ENCODE measurements around the gene RASGRF2.
"Not testable (repeated sequence)": the region's sequence is repeated elsewhere in the genome, so short reads cannot be mapped to it uniquely, and the experiment has no call there.

The RASGRF2 gene

GRCh38 chr5:80985600-80986228 lies 25.6 kb downstream of the RASGRF2 start:
- no peak for DNase-seq (ENCODE audit: low read depth in 2 of 3, low spot score in 1 of 3)

GRCh38 chr5:80986382-80986781 lies 26.2 kb downstream of the RASGRF2 start:
- no peak for DNase-seq (ENCODE audit: low read depth in 2 of 3, low spot score in 1 of 3)

- DNase-seq (ENCODE audit: low read depth in 2 of 3, low spot score in 1 of 3): no peak
Observed at GRCh38 chr5:80987078-80987766, 27.1 kb downstream of the RASGRF2 start.

- DNase-seq (ENCODE audit: low read depth in 2 of 3, low spot score in 1 of 3): no peak
Observed at GRCh38 chr5:80988419-80988935, 28.3 kb downstream of the RASGRF2 start.

GRCh38 chr5:80989883-80990282 lies 29.7 kb downstream of the RASGRF2 start:
- no peak for DNase-seq (ENCODE audit: low read depth in 2 of 3, low spot score in 1 of 3)

- DNase-seq (ENCODE audit: low read depth in 2 of 3, low spot score in 1 of 3): no peak
Observed at GRCh38 chr5:80990527-80990926, 30.4 kb downstream of the RASGRF2 start.

GRCh38 chr5:80990971-80991370 lies 30.8 kb downstream of the RASGRF2 start:
- DNase-seq (ENCODE audit: low read depth in 2 of 3, low spot score in 1 of 3): no peak

GRCh38 chr5:80995908-80996307 lies 35.7 kb downstream of the RASGRF2 start:
- DNase-seq (ENCODE audit: low read depth in 2 of 3, low spot score in 1 of 3): no peak

GRCh38 chr5:80998590-80998979 lies 38.4 kb downstream of the RASGRF2 start:
- DNase-seq (ENCODE audit: low read depth in 2 of 3, low spot score in 1 of 3): peak in 1 of 3 donors; percentile 30

- DNase-seq (ENCODE audit: low read depth in 2 of 3, low spot score in 1 of 3): no peak
Observed at GRCh38 chr5:81003811-81004386, 43.7 kb downstream of the RASGRF2 start.

GRCh38 chr5:81005708-81006107 lies 45.5 kb downstream of the RASGRF2 start:
- DNase-seq (ENCODE audit: low read depth in 2 of 3, low spot score in 1 of 3): no peak

GRCh38 chr5:81006231-81006630 lies 46.1 kb downstream of the RASGRF2 start:
- no peak for DNase-seq (ENCODE audit: low read depth in 2 of 3, low spot score in 1 of 3)

GRCh38 chr5:81006947-81007636 lies 46.9 kb downstream of the RASGRF2 start:
- peak in 2 of 3 donors; percentile 33 to 63 for DNase-seq (ENCODE audit: low read depth in 2 of 3, low spot score in 1 of 3)

GRCh38 chr5:81007637-81008027 lies 47.5 kb downstream of the RASGRF2 start:
- no peak for DNase-seq (ENCODE audit: low read depth in 2 of 3, low spot score in 1 of 3)

GRCh38 chr5:81010336-81011169 lies 50.4 kb downstream of the RASGRF2 start:
- DNase-seq (ENCODE audit: low read depth in 2 of 3, low spot score in 1 of 3): no peak

GRCh38 chr5:81014348-81014747 lies 54.2 kb downstream of the RASGRF2 start:
- no peak for DNase-seq (ENCODE audit: low read depth in 2 of 3, low spot score in 1 of 3)

GRCh38 chr5:81016116-81016515 lies 56.0 kb downstream of the RASGRF2 start:
- DNase-seq (ENCODE audit: low read depth in 2 of 3, low spot score in 1 of 3): no peak

GRCh38 chr5:81017320-81017719 lies 57.2 kb downstream of the RASGRF2 start:
- DNase-seq (ENCODE audit: low read depth in 2 of 3, low spot score in 1 of 3): no peak

- DNase-seq (ENCODE audit: low read depth in 2 of 3, low spot score in 1 of 3): not testable (repeated sequence)
Observed at GRCh38 chr5:81018608-81019007, 58.4 kb downstream of the RASGRF2 start.

- no peak for DNase-seq (ENCODE audit: low read depth in 2 of 3, low spot score in 1 of 3)
Observed at GRCh38 chr5:81019748-81020147, 59.6 kb downstream of the RASGRF2 start.
